GM12891 (cell line): Measurements from ENCODE around the gene BPTF.
"Not testable (repeated sequence)": the region's sequence is repeated elsewhere in the genome, so short reads cannot be mapped to it uniquely, and the experiment has no call there.

Experiments
- POLR2A ChIP-seq: IDR thresholded peaks from 2 replicates; pipeline ENCODE4 v1.6.1; 2011; ENCODE audit warnings: low read depth, low read length, control low read depth
- POLR2AphosphoS5 ChIP-seq: IDR thresholded peaks from 2 replicates; pipeline ENCODE4 v1.6.1; 2011; ENCODE audit warnings: low read depth, low read length, control low read depth
- SPI1 ChIP-seq: IDR thresholded peaks from 2 replicates; pipeline ENCODE4 v1.6.1; 2011; ENCODE audit warnings: low read depth, low read length, control low read depth
- TAF1 ChIP-seq: IDR thresholded peaks from 2 replicates; pipeline ENCODE4 v1.6.1; 2011; ENCODE audit warnings: low read depth, low read length, control low read depth

DNA sequence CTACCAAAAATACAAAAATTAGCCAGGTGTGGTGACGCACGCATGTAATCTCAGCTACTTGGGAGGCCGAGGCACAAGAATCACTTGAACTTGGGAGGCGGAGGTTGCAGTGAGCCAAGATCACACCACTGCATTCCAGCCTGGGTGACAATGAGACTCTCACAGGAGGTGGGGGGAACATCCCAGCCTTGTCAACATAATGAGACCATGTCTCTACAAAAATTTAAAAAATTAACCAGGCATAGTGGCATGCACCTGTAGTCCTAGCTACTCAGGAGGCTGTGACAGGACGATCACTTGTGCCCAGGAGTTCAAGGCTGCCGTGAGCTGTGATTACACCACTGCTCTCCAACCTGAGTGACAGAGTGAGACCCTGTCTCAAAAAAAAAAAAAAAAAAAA lies 151.0 kb downstream of the BPTF start:
- not testable (repeated sequence) for TF ChIP-seq POLR2A, TAF1, POLR2AphosphoS5, SPI1
